ENCODE measurements around the gene HPN. TPM values are rescaled to one million over a fixed set of nuclear protein-coding genes. Genes with fewer than 3 reads are reported as not detected.
A peak's percentile ranks its signal among the peaks of the same experiment; 100 is the strongest.

Gene HPN
- total and polyA plus RNA-seq, 2 of the 13 experiments (the other 11 are each of a cell fraction or from before 2014, with no cell fraction given) = 46.7 to 261 TPM

DNA sequence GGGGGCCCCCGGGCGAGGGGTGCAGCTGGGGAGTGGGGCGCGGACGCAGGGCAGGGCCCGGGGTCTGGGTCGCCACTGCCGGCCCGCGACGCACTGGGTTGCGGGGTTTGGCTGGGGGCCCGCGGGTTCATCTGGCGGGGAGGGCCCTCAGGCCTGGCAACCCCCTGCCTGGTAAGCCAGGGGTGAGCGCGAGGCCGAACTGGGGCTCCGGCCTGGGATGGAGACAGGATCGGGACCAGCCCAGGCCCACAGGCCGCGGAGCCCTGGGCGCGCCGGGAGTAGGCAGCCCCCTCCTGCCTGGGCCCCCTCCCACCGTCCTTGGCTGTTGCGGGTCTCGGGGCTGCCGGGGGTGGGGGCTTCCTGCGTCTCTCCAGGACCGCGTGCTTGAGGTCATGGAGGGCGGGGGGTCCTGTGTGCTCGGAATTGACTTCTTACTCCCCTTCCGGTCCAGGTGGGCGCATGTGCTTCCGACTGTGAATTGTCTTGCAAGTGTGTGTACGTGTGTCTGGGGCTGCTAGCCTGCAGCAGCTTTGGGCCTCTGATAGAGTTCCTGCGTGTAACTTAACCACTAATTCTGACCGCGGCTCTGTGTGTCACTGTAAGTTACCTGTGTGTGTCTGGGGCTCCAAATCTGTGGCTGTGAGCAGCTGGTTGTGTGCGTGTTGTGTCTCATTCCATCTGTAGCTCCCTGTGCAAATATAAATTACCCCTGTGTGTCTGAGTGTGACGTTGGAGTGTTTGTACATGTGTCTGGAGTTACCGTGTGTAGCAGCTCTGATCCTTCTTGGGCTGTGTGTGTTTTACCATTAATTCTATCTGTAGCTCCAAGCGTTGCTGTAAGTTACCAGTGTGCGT is 40.6 kb upstream of the HPN start (continued):
- TF ChIP-seq, protein P1, sequence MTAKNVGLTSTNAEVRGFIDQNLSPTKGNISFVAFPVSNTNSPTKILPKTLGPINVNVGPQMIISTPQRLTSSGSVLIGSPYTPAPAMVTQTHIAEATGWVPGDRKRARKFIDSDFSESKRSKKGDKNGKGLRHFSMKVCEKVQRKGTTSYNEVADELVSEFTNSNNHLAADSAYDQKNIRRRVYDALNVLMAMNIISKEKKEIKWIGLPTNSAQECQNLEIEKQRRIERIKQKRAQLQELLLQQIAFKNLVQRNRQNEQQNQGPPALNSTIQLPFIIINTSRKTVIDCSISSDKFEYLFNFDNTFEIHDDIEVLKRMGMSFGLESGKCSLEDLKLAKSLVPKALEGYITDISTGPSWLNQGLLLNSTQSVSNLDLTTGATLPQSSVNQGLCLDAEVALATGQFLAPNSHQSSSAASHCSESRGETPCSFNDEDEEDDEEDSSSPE (CRISPR knock-in tag; IDR thresholded peaks at IDR 0.05) = 0 out of 2 replicates have a peak, but pooled peaks have one; percentile 24
- TF ChIP-seq MEIS2 (CRISPR knock-in tag; IDR thresholded peaks at IDR 0.05) = no peak
- no peak for TF ChIP-seq WIZ (CRISPR knock-in tag; IDR thresholded peaks at IDR 0.05)
- TF ChIP-seq ZNF160 (CRISPR knock-in tag; IDR thresholded peaks at IDR 0.05) = no peak
- TF ChIP-seq ZNF143 (CRISPR knock-in tag; IDR thresholded peaks at IDR 0.05) = no peak
- 0 out of 2 replicates have a peak, but pooled peaks have one; percentile 51 for TF ChIP-seq ZNF879 (CRISPR knock-in tag; IDR thresholded peaks at IDR 0.05)
- peak; percentile 23; the same call in 1 of the 2 replicates for TF ChIP-seq CREM (IDR thresholded peaks at IDR 0.05)
- no peak for TF ChIP-seq CREM (CRISPR knock-in tag; IDR thresholded peaks at IDR 0.05)
- no peak for TF ChIP-seq FIP1L1 (IDR thresholded peaks at IDR 0.05; ENCODE audit: borderline replicate concordance, insufficient read depth, low read depth, low read length)
- TF ChIP-seq, protein P2, sequence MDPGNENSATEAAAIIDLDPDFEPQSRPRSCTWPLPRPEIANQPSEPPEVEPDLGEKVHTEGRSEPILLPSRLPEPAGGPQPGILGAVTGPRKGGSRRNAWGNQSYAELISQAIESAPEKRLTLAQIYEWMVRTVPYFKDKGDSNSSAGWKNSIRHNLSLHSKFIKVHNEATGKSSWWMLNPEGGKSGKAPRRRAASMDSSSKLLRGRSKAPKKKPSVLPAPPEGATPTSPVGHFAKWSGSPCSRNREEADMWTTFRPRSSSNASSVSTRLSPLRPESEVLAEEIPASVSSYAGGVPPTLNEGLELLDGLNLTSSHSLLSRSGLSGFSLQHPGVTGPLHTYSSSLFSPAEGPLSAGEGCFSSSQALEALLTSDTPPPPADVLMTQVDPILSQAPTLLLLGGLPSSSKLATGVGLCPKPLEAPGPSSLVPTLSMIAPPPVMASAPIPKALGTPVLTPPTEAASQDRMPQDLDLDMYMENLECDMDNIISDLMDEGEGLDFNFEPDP (CRISPR knock-in tag; conservative IDR thresholded peaks at IDR 0.05) = no peak
- TF ChIP-seq KDM5B (CRISPR knock-in tag; IDR thresholded peaks at IDR 0.05; ENCODE audit: borderline replicate concordance) = peak; percentile 13; the same call in 1 of the 2 replicates
- no peak for TF ChIP-seq RFX3 (CRISPR knock-in tag; IDR thresholded peaks at IDR 0.05)
- no peak for TF ChIP-seq SOX6 (IDR thresholded peaks at IDR 0.05)
- TF ChIP-seq SOX6 (CRISPR knock-in tag; IDR thresholded peaks at IDR 0.05) = no peak
- TF ChIP-seq ZBTB38 (CRISPR knock-in tag; IDR thresholded peaks at IDR 0.05) = peak; percentile 24; the same call in 1 of the 2 replicates
- TF ChIP-seq SSRP1 (CRISPR knock-in tag; IDR thresholded peaks at IDR 0.05) = peak; percentile 72; the same call in 1 of the 2 replicates
- TF ChIP-seq SIX1 (CRISPR knock-in tag; IDR thresholded peaks at IDR 0.05; ENCODE audit: borderline replicate concordance) = no peak
- TF ChIP-seq, protein P3, sequence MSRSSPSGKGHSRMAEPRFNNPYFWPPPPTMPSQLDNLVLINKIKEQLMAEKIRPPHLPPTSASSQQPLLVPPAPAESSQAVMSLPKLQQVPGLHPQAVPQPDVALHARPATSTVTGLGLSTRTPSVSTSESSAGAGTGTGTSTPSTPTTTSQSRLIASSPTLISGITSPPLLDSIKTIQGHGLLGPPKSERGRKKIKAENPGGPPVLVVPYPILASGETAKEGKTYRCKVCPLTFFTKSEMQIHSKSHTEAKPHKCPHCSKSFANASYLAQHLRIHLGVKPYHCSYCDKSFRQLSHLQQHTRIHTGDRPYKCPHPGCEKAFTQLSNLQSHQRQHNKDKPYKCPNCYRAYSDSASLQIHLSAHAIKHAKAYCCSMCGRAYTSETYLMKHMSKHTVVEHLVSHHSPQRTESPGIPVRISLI (CRISPR knock-in tag; IDR thresholded peaks at IDR 0.05; ENCODE audit: borderline replicate concordance) = no peak
- TF ChIP-seq RFXAP (CRISPR knock-in tag; IDR thresholded peaks at IDR 0.05; ENCODE audit: borderline replicate concordance) = no peak
- no peak for TF ChIP-seq ZNF567 (CRISPR knock-in tag; IDR thresholded peaks at IDR 0.05; ENCODE audit: borderline replicate concordance)
- TF ChIP-seq, protein P4, sequence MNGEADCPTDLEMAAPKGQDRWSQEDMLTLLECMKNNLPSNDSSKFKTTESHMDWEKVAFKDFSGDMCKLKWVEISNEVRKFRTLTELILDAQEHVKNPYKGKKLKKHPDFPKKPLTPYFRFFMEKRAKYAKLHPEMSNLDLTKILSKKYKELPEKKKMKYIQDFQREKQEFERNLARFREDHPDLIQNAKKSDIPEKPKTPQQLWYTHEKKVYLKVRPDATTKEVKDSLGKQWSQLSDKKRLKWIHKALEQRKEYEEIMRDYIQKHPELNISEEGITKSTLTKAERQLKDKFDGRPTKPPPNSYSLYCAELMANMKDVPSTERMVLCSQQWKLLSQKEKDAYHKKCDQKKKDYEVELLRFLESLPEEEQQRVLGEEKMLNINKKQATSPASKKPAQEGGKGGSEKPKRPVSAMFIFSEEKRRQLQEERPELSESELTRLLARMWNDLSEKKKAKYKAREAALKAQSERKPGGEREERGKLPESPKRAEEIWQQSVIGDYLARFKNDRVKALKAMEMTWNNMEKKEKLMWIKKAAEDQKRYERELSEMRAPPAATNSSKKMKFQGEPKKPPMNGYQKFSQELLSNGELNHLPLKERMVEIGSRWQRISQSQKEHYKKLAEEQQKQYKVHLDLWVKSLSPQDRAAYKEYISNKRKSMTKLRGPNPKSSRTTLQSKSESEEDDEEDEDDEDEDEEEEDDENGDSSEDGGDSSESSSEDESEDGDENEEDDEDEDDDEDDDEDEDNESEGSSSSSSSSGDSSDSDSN (CRISPR knock-in tag; IDR thresholded peaks at IDR 0.05) = peak; percentile 30; the same call in 1 of the 2 replicates
- TF ChIP-seq, protein P5, sequence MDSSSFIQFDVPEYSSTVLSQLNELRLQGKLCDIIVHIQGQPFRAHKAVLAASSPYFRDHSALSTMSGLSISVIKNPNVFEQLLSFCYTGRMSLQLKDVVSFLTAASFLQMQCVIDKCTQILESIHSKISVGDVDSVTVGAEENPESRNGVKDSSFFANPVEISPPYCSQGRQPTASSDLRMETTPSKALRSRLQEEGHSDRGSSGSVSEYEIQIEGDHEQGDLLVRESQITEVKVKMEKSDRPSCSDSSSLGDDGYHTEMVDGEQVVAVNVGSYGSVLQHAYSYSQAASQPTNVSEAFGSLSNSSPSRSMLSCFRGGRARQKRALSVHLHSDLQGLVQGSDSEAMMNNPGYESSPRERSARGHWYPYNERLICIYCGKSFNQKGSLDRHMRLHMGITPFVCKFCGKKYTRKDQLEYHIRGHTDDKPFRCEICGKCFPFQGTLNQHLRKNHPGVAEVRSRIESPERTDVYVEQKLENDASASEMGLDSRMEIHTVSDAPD (CRISPR knock-in tag; IDR thresholded peaks at IDR 0.05) = no peak
- TF ChIP-seq ZNF670 (CRISPR knock-in tag; IDR thresholded peaks at IDR 0.05; ENCODE audit: borderline replicate concordance) = no peak
